SK-N-SH treated with all-trans-retinoic acid at 6 μM for 48 hours (cell line): ENCODE data around the gene AAGAB.
A peak's percentile ranks its signal among the peaks of the same experiment; 100 is the strongest.

Experiments used
- ATAC-seq: fragments of 200-7000 bp; cut with Tn5 transposase; 3 replicates; pipeline ENCODE4 v1.9.1; 2020; ENCODE audit warnings: mild to moderate bottlenecking, moderate library complexity
- ARNTL ChIP-seq: fragments of 450-650 bp; formaldehyde crosslinking; IDR thresholded peaks from 2 replicates; pipeline ENCODE4 v1.5.0; 2020; ENCODE audit warnings: low read depth, mild to moderate bottlenecking, moderate library complexity, borderline replicate concordance
- BACH2 ChIP-seq: fragments of 250-450 bp; sonication (Bioruptor Pico); IDR thresholded peaks from 2 replicates; pipeline ENCODE4 v1.9.0; 2021; ENCODE audit warnings: mild to moderate bottlenecking, borderline replicate concordance
- CREB5 ChIP-seq: fragments of 250-450 bp; sonication (Bioruptor Pico); IDR thresholded peaks from 2 replicates; pipeline ENCODE4 v1.5.1; 2020; ENCODE audit warnings: low read depth, mild to moderate bottlenecking, moderate library complexity
- CSDC2 ChIP-seq: fragments of 250-450 bp; sonication (Bioruptor Pico); IDR thresholded peaks from 2 replicates; pipeline ENCODE4 v1.5.0; 2020; ENCODE audit warnings: mild to moderate bottlenecking, moderate library complexity
- CSRNP3 ChIP-seq: fragments of 250-450 bp; sonication (Bioruptor Pico); IDR thresholded peaks from 2 replicates; pipeline ENCODE4 v1.5.1; 2021; ENCODE audit warnings: mild to moderate bottlenecking, moderate library complexity
- ESRRG ChIP-seq: fragments of 250-450 bp; sonication (Bioruptor Pico); IDR thresholded peaks from 2 replicates; pipeline ENCODE4 v1.6.1; 2021; ENCODE audit warnings: mild to moderate bottlenecking
- GLIS3 ChIP-seq: fragments of 250-450 bp; sonication (Bioruptor Pico); IDR thresholded peaks from 2 replicates; pipeline ENCODE4 v1.5.0; 2020; ENCODE audit warnings: mild to moderate bottlenecking, moderate library complexity
- ISL1 ChIP-seq: fragments of 250-450 bp; sonication (Bioruptor Pico); IDR thresholded peaks from 2 replicates; pipeline ENCODE4 v2.1.2; 2022; ENCODE audit warnings: mild to moderate bottlenecking, moderate library complexity
- OSR1 ChIP-seq: fragments of 250-450 bp; sonication (Bioruptor Pico); IDR thresholded peaks from 2 replicates; pipeline ENCODE4 v1.8.0; 2022; ENCODE audit warnings: moderate library complexity, mild to moderate bottlenecking, inconsistent platforms
- PATZ1 ChIP-seq: fragments of 250-450 bp; sonication (Bioruptor Pico); IDR thresholded peaks from 2 replicates; pipeline ENCODE4 v1.8.0; 2020; ENCODE audit warnings: mild to moderate bottlenecking, moderate library complexity, borderline replicate concordance
- POU6F1 ChIP-seq: fragments of 250-450 bp; sonication (Bioruptor Pico); IDR thresholded peaks from 2 replicates; pipeline ENCODE4 v1.8.0; 2021; ENCODE audit warnings: low read depth, mild to moderate bottlenecking, moderate library complexity, borderline replicate concordance
- PPARA ChIP-seq: fragments of 250-450 bp; sonication (Bioruptor Pico); IDR thresholded peaks from 2 replicates; pipeline ENCODE4 v1.5.0; 2020; ENCODE audit warnings: mild to moderate bottlenecking, borderline replicate concordance
- RARB ChIP-seq: fragments of 250-450 bp; sonication (Bioruptor Pico); IDR thresholded peaks from 2 replicates; pipeline ENCODE4 v1.8.0; 2021; ENCODE audit warnings: mild to moderate bottlenecking, moderate library complexity
- SNAI2 ChIP-seq: fragments of 250-450 bp; sonication (Bioruptor Pico); IDR thresholded peaks from 2 replicates; pipeline ENCODE4 v1.5.0; 2020; ENCODE audit warnings: mild to moderate bottlenecking, moderate library complexity
- TCF4 ChIP-seq: fragments of 250-450 bp; sonication (Bioruptor Pico); IDR thresholded peaks from 2 replicates; pipeline ENCODE4 v1.8.0; 2021; ENCODE audit warnings: mild to moderate bottlenecking, moderate library complexity, borderline replicate concordance
- TOX ChIP-seq: fragments of 250-450 bp; sonication (Bioruptor Pico); IDR thresholded peaks from 2 replicates; pipeline ENCODE4 v1.8.0; 2021; ENCODE audit warnings: mild to moderate bottlenecking, moderate library complexity, borderline replicate concordance
- ZFP3 ChIP-seq: fragments of 250-450 bp; sonication (Bioruptor Pico); IDR thresholded peaks from 2 replicates; pipeline ENCODE4 v1.5.0; 2020; ENCODE audit warnings: mild to moderate bottlenecking, moderate library complexity
- ZFP30 ChIP-seq: fragments of 450-650 bp; formaldehyde crosslinking; IDR thresholded peaks from 2 replicates; pipeline ENCODE4 v1.5.0; 2022; ENCODE audit warnings: mild to moderate bottlenecking, moderate library complexity
- ZNF565 ChIP-seq: fragments of 450-650 bp; formaldehyde crosslinking; conservative IDR thresholded peaks from 2 replicates; pipeline ENCODE4 v1.5.0; 2020; ENCODE audit warnings: low read depth, mild to moderate bottlenecking, moderate library complexity
- ZNF8 ChIP-seq: fragments of 450-650 bp; formaldehyde crosslinking; IDR thresholded peaks from 2 replicates; pipeline ENCODE4 v1.5.0; 2020; ENCODE audit warnings: mild to moderate bottlenecking, moderate library complexity

AAGAB gene

GRCh38 chr15:67178569-67179210 is 75.8 kb downstream of the AAGAB start (continued):
- TF ChIP-seq CSRNP3 = no peak
- no peak for TF ChIP-seq ARNTL (CRISPR knock-in tag)
- TF ChIP-seq BACH2 (CRISPR knock-in tag) = no peak
- TF ChIP-seq PPARA (CRISPR knock-in tag) = no peak
- TF ChIP-seq CSDC2 (CRISPR knock-in tag) = peak; percentile 71; the same call in 1 of the 2 replicates
- no peak for TF ChIP-seq GLIS3 (CRISPR knock-in tag)
- no peak for TF ChIP-seq ZNF8 (CRISPR knock-in tag)
- TF ChIP-seq ZNF565 (CRISPR knock-in tag) = no peak
- TF ChIP-seq ISL1 (CRISPR knock-in tag) = peak; percentile 67
- TF ChIP-seq OSR1 (CRISPR knock-in tag) = no peak
- peak; percentile 79; the same call in 1 of the 2 replicates for TF ChIP-seq ESRRG (CRISPR knock-in tag)
- peak; percentile 35; the same call in 1 of the 2 replicates for TF ChIP-seq PATZ1 (CRISPR knock-in tag)
- TF ChIP-seq SNAI2 (CRISPR knock-in tag) = no peak

GRCh38 chr15:67177752-67178151 is 76.7 kb downstream of the AAGAB start:
- no peak for TF ChIP-seq PATZ1 (CRISPR knock-in tag)
- TF ChIP-seq ZFP3 = 0 out of 2 replicates have a peak, but pooled peaks have one; percentile 25
- TF ChIP-seq CSDC2 (CRISPR knock-in tag) = peak; percentile 65; the same call in 1 of the 2 replicates
- TF ChIP-seq SNAI2 (CRISPR knock-in tag) = no peak
- no peak for TF ChIP-seq OSR1 (CRISPR knock-in tag)
- no peak for TF ChIP-seq BACH2 (CRISPR knock-in tag)

GRCh38 chr15:67176195-67176971 is 78.1 kb downstream of the AAGAB start:
- TF ChIP-seq SNAI2 (CRISPR knock-in tag) = no peak
- no peak for TF ChIP-seq ARNTL (CRISPR knock-in tag)
- TF ChIP-seq ZFP30 (CRISPR knock-in tag) = no peak
- TF ChIP-seq TOX (CRISPR knock-in tag) = no peak
- TF ChIP-seq ESRRG (CRISPR knock-in tag) = no peak
- TF ChIP-seq ISL1 (CRISPR knock-in tag) = no peak
- ATAC-seq = no peak

More at GRCh38 chr15:67177752-67178151, 76.7 kb downstream of the AAGAB start:
- ATAC-seq = no peak

GRCh38 chr15:67175643-67176071 is 78.8 kb downstream of the AAGAB start:
- ATAC-seq = no peak
- TF ChIP-seq ZFP30 (CRISPR knock-in tag) (no peak), SNAI2 (CRISPR knock-in tag) (no peak), PATZ1 (CRISPR knock-in tag) (no peak), POU6F1 (CRISPR knock-in tag) (no peak), GLIS3 (CRISPR knock-in tag) (no peak), CSRNP3 (no peak), RARB (CRISPR knock-in tag) (no peak), CREB5 (CRISPR knock-in tag) (no peak), ZNF8 (CRISPR knock-in tag) (no peak), BACH2 (CRISPR knock-in tag) (no peak), PPARA (CRISPR knock-in tag) (no peak), ARNTL (CRISPR knock-in tag) (no peak), ISL1 (CRISPR knock-in tag) (no peak), TCF4 (CRISPR knock-in tag) (no peak)
